Right renal pelvis (tissue), 4 donors: ENCODE measurements around the gene NFIA. TPM values are rescaled to one million over a fixed set of nuclear protein-coding genes. Genes with fewer than 3 reads are reported as not detected.

Experiments
- DNase-seq, 4 donors: peaks; one replicate each; pipeline ENCODE4 v3.0.0-alpha.2; 2013; ENCODE audit warnings: low read depth in 4 of 4, low spot score in 3 of 4, missing footprints in 1 of 4
- polyA plus RNA-seq, 4 donors: library from polyadenylated mRNA; unstranded; fragments of 120-200 nt; gene quantifications; one replicate each; pipeline ENCODE4 v1.2.1, GENCODE V29; 2013; ENCODE audit not compliant: insufficient read length in 4 of 4

The NFIA gene
- polyA plus RNA-seq, 4 donors: 13.9 to 19.2 (median 17.2) TPM

DNA sequence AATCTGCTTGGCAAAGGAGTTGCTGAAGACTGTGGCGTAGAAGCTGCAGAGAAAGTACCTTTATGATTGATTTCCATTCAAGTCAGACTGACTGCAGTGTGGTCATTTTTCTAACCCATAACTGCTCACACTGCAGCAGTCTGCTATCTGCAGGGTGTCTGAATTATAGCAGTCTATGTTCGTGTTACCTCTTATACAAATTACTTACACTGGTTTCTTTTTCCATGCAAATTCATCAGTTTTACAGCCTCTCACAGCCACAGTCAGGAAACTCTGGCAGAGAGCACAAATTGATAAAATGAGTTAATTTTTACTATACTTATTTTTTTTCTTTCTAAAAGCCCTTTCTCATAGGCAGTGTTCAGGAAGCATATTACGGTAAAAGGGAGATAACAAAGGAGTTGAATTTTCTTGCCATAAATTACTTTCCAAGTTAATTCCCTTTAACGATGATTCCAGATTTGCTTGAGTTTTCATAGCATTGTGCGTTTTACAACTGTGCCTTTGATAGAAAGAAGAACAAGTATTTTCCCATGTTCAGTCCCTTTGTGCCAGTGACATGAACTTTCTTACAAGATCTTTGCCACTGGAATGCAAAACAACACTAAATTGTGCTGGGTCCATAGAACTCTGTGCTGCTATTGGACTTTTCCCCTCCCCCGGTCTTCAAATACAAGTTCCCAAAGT is 261.5 kb downstream of the NFIA start:
- no peak for DNase-seq

DNA sequence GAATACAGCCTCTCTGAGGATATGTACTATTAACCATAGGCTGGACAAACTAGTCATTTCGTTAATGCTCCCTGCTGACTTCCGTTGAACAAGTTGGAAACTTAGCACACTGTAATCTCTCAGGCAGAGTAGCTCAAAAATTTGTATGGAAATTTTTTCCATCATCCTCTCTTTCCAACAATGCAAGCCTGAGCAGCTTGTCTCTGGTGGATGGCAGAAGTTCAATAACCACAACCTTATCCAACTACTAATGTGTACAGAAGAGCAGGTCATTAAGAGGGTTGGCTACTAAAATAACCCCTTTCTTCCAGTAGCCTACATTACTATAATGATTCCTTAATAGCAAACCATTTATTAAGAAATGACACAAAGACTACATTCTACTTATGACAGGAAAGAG is 262.3 kb downstream of the NFIA start:
- no peak for DNase-seq

DNA sequence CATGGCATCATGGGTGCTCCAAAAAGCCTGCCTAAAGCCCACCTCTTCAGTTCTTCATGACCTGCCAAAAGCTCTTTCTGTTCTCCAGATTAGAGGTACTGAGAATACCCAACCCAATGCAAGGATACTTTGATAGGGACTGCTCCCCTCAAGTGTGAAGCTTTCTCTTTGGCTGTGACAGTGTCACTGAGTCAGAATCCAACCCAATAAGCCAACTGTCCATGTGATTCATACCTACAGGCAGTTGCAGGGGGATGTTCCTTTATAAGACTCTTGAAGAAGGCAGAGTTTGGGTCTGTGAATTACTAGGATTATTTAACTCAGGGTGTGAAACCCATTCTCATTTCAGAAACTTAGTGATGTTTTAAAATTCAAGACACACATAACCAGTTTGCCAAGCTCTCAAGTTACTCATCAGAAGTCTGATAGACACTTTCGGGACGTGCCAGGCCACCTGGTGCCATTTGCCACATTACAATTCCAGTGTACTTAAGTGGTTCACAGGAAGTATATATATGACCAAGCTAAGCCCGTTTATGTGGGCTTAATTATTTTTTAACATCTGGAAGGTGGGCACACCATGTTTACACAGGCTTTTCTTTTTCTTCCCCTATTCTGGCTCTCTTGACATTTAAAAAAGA is 265.8 kb downstream of the NFIA start:
- no peak for DNase-seq

DNA sequence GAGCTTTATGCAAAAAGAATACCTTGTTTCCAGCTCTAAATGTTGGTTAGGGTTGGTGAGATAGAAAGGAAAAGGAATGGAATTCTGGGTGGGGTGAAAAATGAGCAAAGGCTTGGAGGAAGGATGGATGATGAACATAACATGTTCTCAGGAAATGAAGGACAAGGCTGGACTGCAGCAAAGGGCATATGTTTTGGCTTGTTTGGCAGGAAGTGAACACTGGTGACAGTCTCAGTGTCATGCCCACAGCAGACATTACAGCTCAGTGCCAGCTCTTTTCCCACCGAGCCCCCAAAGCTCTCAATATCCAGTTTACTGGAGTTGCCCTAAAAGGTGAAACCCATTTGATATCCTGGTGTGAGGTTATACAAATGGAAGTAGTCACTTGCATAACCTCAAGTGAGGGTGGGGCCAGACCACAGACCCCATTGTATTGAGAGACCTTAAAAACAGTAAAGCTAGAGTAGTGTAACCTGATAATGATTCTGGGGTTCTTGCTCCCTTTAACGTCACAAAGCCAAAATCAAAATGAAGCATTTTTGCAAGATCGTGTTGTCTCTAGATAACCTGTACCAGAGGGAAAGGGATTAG is 270.6 kb downstream of the NFIA start:
- no peak for DNase-seq

DNA sequence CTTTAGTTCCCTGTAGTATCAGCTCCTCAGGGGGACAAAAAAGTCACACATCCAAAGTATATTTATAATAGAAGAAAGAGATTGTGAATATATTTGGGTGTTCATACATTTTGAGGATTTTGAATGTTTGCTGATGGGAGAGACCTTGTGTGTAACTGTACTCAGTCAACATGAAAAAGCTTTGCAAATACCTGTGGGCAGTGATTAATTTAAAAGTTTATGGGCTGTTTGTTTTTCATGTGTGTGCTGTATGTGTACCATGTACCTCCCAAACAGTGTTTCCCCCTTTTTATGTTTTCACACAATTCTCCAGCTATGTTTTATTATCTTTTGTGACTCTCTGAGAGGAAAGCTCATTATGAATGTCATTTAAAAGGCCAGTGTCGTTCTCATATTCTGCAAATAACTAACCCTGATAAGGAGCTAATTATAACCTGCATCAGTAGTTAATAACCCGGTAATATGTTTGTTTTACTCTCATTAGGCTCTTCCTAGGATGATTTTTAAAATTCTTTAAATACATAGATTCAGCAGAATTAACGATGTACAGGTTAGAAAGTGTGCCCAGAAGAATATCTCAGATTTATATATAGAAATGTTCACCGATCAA is 271.5 kb downstream of the NFIA start:
- DNase-seq: no peak

DNA sequence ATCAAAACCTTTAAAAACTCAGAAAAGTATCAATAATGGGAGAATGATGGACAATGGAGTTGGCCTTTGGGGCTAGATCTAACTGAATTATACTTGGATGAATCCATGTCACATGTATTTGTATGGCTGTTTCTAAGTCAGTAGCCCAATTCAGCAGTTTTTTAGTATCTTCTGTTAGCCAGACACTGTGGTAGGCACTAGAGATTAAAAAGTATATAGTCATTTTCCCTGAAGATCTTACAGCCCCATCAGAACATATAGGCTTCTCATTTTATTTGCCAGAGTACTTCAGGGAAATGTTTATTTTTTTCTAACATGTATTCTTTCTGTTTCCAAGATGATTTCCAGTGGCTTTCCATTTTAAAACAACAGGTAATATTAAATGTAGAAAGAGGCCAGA is 273.7 kb downstream of the NFIA start:
- no peak for DNase-seq

DNA sequence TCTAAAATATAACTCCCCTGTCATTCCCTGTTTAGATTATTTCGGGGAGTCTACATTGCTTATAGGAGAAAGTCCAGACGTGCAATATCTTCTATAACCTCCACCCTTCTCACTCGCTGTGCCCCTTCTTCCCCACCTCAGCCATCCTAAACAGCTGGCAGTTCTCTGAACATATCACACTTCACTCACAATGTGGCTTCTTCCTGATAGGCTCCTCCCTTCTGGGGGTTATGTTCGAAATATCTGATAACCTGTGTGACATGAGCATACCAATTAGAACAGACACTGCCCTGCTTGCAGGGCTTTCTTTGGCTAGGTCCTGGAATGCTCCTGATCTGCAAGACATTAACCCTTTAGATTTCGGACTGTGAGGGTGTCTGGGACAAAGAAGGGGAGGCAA is 274.6 kb downstream of the NFIA start:
- DNase-seq: no peak

DNA sequence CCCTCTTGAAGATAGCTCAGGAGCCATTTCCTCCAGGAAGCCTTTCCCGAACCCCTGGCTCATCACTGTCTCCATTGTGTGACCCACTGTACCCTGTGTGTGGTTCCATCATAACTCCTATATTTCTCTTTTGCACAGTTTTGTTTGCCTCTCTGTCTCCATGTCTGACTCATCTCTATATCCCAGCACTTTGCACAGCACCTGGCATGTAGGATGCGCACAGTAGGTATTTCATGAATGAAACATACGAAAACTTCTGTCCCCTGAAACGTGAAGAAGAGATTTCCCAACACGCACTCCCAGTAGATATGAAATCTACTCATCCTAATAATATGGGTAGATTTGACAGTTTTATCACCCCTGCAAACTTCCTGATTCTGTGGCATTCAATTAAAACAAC is 275.2 kb downstream of the NFIA start:
- DNase-seq: no peak

DNA sequence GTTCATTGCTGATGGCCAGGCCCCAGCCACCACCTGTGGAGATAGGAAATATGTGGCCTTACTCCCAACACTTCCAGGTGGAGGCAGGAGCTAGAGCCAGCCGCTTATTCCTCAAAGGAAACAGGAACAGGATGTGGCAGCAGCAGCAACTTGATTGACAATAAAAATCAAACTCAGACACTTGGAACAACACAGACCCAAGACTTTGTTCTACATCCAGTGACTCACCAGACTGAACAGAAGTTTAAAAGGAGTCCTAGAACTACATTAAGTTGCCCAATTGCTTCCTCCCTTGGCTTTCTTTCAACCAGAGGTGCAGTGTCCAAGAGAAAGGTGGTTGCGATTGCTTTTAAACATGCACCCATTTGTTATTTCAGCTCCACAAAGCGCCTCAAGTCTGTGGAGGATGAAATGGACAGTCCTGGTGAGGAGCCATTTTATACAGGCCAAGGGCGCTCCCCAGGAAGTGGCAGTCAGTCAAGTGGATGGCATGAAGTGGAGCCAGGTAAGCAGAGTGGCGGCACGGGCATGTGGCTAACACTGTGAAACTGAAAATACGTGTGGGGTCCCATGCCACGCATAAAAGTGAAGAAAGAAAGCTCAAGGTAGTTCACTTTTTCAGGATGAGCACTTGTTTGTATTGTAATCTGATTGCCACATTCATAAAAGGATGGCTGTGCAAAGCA is 276.6 kb downstream of the NFIA start:
- no peak for DNase-seq

DNA sequence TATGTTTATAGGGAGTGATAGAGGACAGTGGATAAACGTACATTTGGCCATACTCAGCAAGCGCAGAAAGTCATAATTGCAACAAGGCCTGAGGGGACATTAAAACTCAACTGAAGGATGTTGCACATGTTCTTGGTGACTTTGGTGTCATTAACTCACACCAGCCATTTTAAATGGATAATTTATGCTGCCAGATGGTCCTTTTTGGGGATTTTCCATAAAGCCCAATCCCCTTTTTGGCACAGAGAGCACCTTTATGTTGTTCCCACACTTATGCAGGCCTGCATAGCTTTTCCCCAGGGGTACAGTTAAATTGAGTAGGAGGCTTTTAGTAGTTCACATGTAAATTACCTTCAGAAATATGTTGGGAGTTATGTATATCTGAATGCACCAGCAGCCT is 279.6 kb downstream of the NFIA start:
- no peak for DNase-seq

DNA sequence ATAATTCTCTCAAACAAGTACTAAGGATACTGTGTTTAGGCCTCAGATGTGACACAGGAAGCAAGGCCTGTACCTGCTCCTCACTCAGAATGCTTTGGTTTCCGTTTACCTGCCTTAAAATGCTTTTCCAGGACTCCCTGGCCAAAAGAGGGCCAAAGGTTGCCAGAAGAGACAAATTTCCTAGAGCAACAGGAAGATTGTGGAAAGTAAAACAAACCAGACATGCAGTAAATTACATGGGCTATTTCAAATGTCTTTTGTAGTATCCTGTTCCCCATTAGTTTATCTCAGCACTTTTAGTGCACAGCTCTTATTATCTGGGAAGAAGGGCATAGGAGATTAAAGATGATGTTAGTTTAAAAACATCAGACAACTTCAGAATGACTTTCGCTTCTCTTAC is 280.0 kb downstream of the NFIA start:
- DNase-seq: no peak

DNA sequence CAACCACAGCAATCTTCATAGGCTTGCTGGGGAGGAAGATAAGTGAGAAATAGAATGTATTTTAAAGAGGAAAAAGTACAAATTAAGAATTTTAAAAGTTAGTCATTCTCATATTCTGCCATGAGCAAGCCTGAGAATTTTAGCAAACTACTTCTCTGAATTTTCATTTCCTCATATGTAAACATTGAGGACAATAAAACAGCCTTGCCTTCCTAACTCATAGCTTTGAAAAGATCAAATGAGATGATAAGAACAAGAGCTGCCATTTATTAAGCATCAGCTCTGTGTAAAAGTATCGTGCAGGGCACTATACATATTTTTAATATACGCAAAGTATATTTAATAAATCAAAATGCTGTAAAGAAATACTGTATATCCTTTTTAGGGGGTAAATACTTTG is 286.0 kb downstream of the NFIA start:
- no peak for DNase-seq

DNA sequence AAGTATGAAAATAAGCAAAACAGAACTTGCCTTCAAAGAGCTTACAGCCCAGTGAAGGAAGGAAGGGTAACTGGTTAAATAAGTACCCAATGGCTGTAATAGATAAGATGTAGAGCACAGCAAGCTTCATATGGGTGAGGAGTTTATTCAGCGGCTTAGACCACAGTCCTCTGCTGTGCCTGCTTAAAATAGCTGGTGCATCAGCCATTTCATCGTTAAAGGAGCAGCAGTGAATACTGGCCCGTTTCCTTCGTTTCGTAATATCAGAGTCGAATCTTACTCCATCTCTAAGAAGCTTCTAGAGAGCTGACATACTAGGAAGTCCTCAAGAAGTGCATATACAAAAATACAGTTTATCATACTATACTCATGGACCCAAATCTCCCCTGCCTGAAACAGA is 286.5 kb downstream of the NFIA start:
- no peak for DNase-seq

DNA sequence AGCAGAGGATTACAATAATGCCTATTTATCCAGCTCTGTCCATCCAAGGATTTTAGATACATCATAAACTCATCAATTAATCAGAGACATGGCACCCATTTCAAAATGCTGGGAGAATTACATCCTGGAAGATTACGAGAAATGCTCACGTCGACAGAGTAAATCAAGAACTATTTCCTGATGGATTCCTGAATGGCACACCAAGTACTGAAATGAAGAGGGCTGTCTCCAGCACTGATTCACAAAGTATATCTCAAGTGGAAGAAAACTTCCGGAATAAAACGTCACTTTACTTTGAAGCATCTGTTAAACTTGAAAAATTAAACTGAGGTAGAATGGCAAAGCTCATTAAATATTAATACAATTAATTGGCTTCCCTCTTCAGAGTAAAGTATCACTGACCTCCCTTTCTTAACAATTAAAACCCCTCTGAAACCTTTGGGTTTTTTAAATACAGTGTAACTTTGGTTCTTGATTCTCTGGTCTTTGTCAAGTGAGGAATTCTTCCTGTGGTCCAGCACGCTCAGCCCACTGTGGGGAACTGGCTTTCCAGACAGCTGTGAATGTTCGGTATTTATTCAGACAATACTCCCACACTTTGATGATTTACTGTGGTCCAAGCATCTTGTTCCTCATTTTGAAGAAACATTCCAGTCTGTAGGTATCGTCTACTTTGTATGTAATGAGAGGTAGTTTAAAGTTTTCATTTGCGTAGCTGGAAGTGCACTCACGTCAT is 288.0 kb downstream of the NFIA start:
- no peak for DNase-seq

DNA sequence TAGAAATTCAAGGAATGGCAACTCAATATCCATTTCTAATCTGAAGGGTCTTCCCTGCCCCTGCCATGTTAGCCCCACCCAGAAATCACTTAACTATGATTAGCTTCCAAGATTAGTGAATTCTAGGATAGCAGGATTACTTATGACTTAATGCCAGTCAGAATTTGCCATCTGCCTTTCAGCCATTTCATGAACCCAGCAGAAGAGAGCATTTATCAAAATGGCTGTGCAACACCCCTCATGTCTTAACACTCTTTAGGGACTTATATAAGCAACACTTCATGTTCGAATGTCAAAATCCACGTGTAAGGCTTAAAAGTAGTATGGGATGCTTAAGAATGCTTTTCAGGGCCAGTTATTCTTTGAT is 288.5 kb downstream of the NFIA start:
- no peak for DNase-seq

DNA sequence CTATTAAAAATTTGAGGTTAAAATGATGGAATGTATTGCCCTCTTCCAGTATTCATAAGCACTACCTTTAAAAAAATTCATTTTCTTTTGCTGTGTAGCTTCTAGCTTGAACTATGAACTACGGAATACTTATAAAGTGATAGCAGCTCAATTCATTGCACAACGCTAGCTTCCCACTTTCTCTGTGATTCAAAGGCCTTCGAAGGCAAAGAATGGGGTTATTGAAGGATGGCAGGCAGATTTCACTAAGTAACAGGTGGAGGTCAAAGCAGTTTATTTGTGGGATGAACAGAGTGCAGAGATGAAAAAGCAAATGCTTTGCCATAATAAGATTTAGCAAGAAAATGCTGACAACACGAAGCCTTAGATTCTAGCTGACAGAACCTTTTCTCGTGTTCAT is 290.6 kb downstream of the NFIA start:
- DNase-seq: no peak

DNA sequence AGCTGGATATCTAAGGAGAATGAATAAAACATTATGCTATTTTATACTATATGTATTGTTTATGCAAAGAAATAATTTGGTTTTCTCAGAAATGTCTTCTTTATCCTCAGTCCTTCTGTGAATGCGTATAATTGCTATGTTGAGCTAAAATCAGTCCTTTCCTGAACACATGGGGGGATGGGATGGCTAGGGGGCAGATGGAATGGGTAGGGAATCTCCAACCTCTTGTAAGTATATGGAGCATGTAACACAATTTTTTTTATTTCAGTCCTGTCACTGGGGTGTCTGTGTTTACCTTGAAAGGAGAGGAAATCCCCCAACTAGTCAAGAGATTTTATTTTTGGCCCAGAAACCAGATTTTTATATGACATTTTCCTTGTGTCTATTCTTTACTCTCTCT is 291.8 kb downstream of the NFIA start:
- DNase-seq: no peak

DNA sequence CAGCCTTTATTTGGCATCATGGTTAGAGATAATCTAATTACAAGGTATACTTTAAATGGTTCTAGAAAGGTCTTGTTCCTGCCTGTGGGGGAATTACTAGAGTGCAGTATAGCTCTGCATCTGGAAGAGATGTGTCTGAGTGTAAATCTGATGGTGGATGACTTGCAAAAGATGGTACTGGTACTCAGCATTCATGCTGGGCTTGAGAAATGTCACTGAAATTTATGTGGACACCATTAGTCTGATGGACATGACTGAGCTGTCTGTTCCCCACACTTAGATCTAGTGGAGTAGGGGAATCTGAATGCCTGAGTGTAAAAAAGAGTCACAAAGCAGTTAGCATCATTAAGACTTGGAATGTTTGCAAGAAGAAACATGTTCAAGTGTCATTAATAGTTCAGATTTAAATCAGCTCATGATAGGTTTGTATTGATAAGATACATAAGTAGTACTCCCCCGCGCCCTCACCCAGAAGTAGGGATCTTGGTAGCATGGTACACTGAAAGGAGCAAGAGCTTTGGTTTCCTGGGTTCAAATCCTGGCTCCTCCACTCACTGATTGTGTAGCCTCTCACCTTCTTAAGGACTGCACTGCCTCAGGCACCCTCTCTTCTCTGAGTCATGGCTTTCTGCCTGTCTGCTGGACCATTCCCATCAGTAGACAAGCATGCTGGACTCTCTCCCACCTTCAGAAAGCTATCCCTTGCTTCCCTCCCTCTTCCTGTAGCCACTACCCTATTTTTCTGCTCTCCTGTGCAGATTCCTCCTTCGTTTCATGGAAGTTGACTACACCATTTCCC is 292.9 kb downstream of the NFIA start:
- no peak for DNase-seq

DNA sequence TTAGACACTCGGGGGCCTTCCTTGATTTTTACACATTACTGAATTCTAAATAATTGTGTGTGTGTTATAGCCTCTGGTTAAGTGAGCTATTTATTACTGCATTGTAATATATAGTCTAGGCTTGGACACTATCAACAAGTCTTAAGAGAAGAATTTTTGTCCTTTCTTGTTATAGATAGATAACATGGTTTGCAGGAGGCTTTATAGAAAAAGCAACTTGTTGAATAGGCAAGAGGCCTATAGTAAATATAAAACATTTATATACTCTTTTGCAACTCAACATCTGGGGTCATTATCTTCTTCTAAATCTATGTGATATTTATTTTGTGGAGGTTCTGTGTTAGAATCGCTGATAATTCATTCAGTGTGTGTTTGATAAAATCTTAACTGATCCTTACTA is 293.8 kb downstream of the NFIA start:
- DNase-seq: no peak
